ENCODE measurements around the gene SRGAP3.

Gene SRGAP3

DNA sequence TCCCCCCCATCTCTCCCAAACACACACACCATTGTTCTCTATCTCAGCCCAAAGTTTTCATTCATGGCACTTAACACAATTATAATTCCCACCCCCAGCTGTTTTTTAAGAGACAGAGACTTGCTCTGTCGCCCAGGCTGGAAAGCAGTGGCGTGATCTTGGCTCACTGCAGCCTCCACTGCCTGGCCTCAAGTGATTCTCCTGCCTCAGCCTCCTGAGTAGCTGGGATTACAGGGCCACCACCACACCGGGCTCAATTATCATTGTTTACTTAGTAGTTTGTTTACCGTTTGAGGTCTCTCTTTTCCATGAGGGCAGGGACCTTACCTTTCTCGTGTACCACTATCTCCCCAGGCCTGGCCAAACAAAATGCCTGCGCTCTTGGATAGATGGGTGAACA lies 206.4 kb downstream of the SRGAP3 start:
- no peak for DNase-seq

DNA sequence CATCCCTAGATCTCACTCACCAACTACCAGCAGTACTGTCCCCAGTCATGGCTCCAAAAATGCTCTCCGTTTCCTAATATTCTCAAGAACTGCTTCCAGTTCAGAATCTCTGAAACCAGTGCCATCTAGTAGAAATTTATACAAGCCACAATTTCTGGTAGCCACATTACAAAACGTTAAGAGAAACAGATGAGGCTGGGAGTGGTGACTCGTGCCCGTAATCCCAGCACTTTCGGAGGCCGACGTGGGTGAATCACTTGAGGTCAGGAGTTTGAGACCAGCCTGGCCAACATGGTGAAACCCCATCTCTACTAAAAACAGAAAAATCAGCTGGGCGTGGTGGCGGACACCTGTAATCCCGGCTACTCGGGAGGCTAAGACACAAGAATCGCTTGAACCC lies 207.8 kb downstream of the SRGAP3 start:
- no peak for DNase-seq

DNA sequence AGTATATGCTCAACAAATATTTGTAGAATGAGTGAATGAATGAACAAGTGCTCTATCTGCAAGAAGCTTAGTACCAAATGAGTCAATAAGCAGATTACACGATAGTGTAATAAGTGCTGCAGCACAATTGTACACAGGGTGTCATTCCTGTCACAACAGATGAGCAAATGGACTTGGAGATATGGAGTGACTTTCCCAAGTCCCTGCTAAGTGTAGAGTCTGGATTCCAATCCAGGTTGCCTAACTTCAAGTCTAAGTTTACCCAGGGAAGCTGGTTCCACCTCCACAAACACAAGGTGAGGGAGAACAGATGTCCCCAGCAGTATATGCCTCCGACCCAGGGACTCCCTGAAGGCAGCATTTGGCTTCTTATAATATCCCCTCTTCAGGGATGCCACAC lies 208.4 kb downstream of the SRGAP3 start:
- DNase-seq, result no peak

DNA sequence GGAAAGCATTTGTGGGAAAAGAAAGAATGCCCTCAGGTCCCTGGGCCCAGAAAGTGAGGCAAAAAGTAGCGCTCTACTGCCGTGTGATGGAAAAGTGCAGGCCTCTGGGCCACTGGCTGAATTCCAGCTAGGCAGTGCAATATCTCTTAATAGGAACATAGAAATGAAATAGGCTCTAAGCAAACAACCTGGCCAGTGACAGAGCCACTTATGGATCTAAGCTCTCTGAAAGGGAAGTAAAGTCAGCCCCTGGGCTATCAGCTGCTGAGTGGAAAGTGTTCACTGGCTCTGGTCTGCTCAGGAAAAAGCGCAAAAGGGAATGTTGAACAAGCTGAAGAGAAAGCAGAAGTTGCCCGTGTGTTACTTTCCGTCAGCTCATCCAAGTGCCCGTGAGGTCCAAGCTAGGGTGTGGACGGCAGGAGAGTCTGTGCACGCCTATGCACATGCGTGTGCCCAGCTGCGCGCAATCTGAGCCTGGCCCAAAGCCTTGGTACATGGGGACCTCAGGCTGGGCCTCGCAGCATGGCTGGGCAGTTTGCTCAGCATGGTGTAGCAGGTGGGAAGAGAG lies 212.2 kb downstream of the SRGAP3 start:
- DNase-seq, result no peak

DNA sequence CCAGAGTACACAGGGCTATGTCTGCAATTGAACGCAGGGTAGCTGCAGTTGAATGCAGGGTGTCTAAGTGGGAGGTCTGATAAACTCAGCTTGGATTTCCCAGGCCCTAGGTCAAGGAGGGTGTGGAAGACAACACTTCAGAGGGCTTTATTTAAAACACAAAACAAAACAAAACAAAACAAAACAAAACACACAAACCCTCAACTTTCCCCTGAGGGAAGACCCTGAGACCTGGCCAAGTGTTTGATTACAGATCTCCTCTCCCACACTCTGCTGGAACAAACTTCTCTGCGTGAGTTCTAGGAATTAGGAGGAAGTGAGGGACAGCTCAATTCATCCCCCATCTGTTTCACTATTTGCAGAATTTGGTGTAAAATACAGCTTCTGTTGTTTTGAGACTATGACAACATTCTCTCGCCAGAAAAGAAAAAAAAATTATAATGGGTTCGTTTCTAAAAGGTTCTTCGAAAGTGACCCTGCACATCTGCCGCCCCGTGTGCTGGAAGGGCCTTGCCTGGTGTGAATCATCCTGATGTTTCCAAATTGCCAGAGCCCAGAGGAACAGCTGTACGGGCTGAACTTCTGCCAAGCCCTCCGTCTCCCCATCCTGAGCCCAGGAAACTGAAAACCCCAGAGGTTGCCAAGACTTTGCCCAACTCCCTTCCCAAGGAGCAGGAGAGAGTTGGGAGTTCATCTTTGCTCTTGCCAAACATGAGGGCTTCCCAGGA lies 212.9 kb downstream of the SRGAP3 start:
- peak; percentile 17 for DNase-seq

DNA sequence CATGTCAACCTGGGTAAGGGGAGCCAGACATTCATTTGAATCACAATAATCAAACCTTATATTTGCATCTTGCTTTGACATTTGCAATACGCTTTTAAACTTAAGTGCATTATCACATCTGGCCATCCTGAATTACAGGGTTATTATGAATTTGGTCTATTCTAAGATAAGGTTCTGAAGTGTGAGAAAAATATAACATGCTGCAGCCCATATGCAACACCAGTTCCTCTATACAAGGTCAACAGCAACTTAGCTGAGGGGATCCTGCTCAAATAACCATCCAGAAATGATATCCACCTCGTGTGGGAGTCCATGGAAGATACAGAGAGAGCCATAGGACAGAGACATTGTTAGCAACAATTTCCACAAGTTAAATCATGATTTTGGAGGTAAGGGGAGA lies 213.5 kb downstream of the SRGAP3 start:
- DNase-seq, result no peak

DNA sequence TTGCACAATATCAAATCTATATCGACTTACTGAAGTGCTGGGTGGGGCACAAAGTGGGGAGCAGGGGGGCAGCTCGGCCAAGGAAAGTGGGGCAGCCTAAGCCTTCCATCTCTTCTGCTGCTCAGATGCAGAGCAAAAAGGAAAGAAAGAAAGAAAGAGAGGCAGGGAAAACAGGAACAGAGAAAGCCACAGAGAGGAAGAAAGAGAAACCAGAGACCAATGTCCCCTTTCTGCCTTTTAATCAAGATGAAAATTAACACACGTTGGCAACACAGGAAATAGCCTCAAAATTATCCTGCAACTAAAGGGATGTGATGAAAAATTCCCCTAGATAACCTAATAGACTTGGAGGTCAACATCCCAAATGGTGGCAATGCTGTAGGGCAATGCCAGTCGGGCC lies 214.0 kb downstream of the SRGAP3 start:
- no peak for DNase-seq

DNA sequence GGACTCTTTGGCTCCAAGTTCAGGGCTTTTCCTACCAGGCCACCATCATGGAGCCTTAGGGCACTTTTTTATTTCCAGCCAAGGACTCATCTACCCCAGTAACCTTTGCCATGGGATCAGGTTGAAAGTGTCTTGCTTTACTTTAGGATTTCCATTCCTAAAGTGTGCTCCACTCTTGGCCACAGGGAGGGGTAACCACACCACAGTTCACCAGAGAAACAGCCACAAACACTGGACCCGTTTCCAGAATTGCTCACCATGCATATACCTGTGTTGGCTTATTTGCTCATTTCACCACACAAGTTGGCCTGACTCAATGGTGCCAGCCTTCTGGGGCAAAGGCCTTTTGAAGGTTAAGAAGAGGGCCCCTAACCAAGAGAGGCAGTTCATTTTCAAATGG lies 215.6 kb downstream of the SRGAP3 start:
- no peak for DNase-seq

DNA sequence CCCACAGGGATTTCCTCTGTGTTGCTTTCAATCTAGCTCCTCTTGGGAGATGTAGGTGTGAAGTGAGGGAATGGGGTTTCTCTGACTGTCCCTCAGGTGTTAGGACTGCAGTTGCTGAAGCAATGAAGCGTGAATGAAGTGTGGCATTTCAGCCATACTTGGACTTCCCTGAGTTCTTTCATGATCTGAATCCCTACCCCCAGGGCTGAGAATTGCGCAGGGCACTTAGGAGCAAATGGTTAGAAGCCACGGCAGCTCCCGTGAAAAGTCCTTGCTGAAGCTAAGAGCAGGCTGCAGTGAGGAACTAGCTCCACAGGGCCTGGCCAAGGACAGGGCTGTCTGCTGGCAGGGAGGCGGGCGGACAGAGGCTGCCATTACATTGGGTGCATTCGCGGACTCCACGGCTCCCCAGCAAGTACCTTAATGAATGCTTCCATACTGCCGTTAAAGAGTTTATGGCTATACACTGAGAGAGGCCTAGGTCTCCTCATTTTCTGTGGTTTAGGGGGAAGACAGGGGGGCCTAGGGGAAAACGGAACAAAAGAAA lies 217.1 kb downstream of the SRGAP3 start:
- no peak for DNase-seq

DNA sequence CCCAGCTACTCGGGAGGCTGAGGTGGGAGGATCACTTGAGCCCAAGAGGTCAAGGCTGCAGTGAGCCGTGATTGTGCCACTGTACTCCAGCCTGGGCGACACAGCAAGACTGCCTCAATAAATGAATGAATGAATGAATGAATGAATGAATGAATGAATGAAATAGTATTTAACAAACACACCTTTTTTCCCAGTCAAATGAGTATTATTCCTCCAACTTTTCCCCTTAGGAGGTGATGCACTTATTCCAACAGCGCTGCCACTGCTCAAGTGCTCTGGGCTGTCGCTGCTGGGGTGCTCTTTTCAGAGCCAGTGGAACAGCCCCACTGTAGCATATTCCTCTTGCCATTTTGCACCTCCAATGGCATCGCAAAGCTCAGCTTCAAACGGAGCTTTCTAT lies 219.4 kb downstream of the SRGAP3 start:
- no peak for DNase-seq

DNA sequence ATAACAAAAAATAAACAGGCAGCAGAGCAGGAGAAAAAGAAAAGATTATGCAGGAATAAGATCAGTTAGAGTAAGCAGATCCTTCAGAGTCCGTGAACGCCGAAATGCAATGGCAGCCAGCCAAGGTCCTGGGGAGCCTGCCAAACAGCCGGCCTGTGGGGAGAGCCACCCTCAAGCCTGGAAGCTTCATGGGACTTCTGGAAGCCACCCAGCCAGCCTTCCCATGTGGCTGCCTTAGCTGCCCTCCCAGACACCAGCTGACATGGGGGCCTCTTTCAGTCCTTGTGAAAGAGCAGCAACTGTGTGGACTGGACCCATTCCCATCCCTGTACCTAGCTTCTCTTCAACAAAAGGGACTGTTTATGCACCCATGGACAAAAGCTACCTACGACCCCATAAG lies 221.3 kb downstream of the SRGAP3 start:
- peak; percentile 20 for DNase-seq

DNA sequence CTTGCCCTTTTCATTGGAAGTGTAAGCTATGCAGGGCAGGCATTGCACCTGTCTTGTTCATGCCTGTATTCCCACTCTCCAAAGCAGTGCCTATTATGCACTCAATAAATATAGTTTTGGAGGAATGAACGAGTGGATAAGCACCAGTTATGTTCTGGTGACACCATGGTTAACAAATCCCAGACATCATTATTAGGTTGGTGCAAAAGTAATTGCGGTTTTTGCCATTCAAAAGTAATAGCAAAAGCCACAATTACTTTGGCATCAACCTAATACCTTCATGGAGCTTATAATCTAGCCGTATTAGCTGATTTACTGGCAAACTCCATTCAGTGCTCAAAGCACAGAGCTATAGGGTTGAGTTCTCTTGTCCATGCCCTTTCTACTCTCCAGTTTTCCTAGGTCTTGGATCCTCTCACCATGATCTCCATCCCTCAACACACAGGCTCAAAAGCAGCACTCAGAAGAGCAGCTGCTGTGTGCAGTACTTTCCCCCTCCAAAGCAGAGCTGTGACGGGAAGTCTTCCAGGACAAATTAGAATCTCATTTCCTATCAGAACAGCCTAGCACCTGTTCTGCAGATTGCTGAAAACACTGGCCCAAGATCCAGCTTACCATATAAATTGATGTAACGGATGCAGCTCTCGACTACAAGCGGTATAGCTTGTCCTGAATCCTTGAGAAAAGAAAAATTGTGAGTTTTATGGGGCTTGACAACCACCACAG lies 223.0 kb downstream of the SRGAP3 start:
- DNase-seq, result no peak

DNA sequence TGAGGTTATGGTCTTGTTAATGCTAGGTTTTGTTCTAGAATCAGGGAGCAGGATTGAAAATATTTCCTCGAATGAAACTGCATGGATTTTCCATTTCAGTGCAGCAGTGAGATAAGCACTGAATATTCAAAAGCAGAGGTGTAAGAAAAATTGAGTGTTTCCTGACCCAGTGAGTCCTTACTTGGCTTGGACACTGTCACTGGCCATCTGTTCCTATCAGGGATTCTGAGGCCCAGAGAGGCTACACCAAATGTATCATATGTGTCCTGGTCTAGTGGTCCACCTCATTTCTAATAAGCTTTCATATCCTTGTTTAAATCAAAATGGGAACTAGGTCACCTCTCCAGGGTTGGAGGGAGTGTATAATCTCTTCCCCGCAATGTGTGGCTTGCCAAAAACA lies 225.1 kb downstream of the SRGAP3 start:
- no peak for DNase-seq

DNA sequence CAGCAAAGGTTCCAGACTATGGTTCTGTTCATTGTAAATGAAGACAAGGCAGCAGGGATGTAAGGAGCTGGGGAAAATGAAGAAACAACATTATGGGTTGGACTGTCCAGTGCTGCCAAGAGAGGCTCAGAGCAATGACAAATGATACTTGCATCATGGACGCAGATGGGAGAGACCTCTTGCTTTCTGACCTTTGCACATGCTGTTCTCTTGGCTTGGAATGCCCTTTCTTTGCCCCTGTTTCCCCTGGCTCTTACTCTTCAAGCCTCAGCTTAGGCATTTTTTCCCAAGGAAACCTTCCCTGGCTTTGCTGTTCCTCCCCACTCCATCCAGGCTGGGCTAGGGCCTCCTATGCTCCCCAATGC lies 226.2 kb downstream of the SRGAP3 start:
- DNase-seq, result no peak

DNA sequence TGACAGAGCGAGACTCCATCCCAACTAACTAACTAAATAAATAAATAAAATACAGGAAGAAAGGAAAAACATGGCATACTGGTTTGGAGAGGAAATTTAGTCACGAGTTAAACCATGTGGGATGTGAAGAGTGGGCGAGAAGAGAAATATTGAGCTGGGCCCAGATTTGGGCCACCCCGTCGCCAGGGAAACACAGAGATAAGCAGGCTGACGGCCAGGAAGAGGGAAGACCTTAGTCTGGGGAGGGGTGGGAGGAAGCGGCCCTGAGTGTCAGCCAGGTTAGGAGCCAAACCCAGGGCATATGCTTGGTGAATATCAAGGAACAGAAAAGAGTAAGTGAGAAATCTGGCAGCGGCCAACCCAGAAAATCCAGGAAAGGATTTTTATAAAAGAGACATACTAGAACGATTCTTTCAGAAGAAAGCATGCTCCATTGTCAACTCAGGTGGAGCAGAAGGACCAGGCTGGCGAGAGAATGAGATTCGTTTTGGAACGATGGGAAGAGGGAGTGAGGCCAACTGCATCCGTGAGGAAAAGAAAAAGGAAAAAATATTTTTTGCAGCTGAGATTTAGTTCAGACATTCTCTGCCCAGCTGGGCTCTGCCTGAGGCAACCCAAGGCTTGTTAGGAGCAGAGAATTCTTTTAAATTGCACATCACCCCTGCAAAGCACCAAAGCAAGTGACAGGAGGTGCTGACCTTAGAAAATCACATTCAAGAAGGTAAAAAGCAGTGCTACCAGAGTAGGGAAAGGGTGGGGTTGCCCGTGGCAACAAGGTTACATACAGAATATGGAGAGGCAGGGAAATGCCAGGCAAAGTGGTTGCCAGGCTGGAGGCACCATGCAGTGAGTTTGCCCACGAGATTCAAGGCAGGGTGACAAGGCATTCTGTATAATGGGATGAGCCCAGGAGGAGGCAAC lies 226.9 kb downstream of the SRGAP3 start:
- no peak for DNase-seq

DNA sequence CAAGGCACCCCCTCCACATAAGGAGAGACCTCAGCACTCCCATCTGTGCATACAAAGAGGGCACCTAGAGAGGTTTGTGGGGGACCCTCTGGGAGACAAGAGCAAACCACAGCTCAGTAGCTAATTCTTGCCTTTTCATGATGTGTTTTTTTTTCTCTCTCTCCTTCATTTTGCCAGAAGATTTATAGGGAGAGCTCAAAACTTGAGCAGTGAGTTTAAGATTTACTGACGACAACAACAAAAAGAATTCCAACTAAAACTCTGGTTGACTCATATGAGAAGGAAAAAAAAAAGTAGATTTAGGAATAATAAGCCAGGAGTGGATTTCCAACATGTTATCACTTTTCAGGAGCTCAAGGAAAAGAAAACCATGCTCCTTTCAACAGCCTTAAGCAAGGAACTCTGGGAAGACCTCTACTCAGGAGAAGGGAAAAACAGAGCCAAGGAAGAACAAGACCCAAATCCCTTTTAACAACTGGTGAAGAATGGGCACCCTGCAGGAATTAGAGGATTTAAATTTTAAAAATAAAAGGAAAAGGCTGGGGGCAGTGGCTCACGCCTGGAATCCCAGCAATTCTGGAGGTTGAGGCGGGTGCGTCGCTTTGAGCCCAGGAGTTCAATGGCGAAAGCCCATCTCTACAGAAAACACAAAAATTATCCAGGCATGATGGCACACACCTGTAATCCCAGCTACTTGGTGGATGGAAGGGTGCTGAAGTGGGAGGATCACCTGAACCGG lies 228.0 kb downstream of the SRGAP3 start:
- no peak for DNase-seq

DNA sequence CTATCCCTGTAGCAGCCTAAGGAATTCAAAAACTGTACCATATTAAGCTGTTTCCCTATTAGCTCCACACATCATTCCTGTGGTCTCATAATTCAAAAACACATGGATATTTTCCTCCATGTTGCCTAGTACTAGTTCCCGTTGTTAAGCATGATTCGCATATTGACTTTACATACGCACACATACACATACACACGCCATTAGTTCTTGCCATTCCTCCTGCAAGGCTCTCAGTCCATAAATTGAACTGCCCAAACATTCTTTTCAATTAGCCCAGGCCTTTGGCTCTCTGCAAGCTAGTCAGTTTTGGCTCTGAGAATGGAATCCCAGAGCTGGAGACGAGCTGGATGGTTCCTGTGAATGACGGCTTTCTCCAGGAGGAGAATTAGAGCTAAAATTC lies 229.0 kb downstream of the SRGAP3 start:
- no peak for DNase-seq

DNA sequence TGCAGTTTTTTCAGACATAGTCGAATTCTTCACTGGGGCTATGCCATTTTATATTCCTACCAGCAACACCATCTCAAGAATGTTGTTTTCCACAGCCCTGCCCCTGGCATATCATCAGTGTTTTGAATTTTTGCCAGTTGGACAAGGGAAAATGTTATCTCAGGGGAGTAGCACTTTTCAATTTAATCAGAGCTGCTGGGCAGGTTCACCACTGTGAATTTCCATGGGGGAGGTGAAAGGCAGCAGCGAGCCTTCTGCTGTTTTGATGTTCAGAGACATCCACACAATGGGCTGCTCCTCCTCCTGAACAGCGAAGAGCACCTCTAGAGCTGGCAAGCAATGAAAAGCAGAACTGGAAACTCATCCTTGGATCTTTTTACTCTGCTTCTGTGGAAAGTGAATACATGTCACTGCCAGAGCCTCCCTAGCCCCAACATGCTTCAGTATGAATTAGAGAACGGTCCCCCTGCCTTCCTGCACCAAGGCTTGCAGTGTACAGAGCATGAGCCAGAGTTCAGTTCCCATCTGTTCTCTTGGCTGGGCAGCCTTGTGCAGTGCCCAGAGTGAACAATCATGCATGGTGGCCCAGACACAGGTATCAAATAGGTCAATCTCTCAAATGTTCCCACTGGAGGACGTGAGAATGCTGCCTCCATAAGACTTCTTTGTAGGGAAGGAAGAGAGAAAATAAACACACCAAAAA lies 230.0 kb downstream of the SRGAP3 start:
- no peak for DNase-seq

DNA sequence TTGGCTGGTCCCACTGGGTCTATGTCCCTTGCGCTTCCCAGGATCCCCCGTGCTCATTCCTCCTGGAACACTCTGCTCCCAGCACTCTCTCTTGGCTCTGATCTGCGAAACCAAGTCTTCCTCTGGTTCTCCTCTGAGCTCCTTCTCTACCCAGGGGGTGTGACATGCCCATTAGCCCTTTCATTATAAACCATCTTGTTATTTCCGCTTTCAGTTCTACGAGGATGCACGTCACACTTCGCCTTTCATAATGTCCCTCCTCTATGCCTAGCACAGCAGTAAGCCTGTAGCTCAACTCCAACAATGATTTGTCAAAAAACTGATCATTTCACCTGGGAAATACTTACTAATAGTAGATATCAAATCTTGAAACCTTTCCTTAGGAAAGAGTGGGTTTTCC lies 234.2 kb downstream of the SRGAP3 start:
- DNase-seq, result no peak

DNA sequence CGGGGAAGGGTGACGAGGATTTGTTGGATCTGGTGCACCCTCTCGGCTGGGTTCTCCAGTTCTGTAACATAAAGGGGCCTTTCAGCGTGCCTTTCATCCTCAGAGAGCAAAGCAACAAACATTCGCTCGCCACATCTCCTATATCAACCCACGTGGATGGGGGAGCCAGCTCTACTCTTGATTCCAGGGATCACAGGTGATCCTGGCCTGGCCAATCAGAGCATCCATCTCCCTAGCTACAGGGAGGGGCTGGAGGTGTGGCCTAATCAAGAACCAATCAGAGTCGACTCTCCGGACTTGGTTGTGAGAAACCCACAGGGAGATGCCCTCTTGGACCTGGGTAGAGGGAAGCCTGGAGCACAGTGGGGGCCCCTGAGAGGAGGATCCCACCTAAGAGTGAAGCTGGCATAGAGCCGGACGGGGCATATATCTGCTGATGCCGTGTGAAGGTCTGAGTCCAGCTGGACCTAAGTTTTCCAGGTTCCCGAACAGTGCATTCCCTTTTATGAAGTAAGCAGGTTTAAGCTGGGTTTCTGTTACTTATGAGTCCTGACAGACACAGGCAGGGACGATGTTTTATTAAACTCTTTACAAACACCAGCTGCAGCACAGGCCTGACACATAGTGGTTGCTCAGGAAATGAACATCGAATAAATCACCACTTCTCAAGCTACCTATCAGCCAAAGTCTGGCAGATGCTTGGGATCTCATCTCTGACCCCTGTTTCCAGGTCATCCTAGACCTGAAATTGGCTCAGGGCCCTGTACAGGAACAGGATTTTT lies 235.5 kb downstream of the SRGAP3 start:
- DNase-seq, result no peak
